Measurements from ENCODE around the gene C10orf90.

Gene C10orf90

DNA sequence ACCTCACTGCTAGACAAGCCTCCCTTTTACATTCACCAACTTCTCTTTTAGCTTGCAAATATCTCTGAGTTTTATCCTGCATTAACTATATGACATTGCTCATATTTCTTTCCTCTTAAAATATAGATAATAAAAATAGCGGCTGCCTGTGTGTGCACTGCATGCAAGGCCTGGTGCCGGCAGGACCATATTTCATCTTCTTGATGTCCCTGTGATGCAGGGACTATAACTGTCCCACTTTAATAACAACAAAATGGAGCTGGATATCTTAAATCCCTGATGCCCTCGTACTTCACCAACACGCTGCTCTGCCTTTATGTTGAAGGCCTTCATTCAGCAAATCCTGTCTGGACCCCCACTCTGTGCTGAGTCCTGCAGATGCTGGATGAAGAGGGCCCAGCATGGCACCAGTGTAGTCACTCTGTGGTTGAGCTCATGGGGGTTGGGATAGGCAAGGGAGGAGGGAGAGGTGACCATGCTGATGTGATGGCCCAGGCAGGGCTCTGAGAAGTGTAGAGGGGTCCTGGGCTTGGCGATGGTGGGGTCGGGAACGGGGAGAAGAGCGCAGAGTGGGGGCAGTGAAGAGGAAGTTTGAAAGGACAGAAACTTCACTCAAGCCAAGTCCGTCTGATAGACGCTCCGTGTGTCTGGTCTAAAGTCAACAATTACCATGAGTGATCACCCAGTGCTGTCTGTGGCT lies 40.4 kb downstream of the C10orf90 start:
- no peaks in the 10 kb centered on the region for H3K9me3 Mint-ChIP-seq
- H3K4me1 Mint-ChIP-seq = no peaks in the 10 kb centered on the region
- no peaks in the 10 kb centered on the region for H3K36me3 Mint-ChIP-seq
- no peak overlapping the region for H3K4me3 Mint-ChIP-seq
- CTCF ChIA-PET = no interaction called here
- DNase-seq = no peak
- H3K27ac Mint-ChIP-seq = no peak overlapping the region
- H3K27me3 Mint-ChIP-seq = no peaks in the 10 kb centered on the region

DNA sequence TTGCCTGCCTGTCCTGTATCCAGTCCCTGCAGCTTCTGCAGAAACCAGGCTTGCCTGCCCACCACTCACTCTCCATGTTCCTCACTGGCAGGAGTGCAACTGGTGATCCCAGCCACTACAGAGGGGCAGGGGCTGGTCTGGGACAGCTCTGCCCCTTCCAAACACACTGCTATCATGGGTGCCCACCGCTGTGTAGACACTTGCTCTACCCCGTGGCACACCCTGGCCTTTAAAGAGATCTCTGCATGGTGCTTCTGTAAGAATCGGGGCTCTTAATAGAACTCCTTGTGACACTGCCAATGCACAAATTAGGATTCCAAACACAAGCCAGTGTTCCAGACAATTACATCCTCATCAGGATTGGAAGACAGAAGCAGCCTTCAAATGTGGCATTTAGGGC lies 41.7 kb downstream of the C10orf90 start:
- H3K9me3 Mint-ChIP-seq = no peaks in the 10 kb centered on the region
- no peak overlapping the region for H3K4me3 Mint-ChIP-seq
- CTCF ChIA-PET = no interaction called here
- no peaks in the 10 kb centered on the region for H3K27me3 Mint-ChIP-seq
- DNase-seq = no peak
- H3K4me1 Mint-ChIP-seq = no peaks in the 10 kb centered on the region
- H3K36me3 Mint-ChIP-seq = no peaks in the 10 kb centered on the region
- H3K27ac Mint-ChIP-seq = no peak overlapping the region

DNA sequence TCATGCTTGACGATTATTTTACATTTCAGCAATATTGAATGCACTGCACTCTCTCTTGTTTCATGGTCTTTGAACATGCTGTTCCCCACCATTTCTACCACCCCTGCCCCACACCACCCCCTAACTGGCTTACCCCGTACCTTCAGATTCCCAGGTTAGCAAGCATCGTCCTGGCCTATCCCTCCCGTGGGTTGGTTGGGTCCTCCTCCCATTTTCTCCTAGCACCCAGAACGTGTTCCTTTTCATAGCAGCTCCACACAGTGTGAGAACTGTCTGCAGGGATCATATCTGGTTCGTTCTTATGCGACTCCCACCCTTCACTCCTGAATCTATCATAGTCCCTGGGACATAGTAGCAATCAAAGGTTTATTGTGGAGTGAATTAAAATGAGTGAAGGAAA lies 48.6 kb downstream of the C10orf90 start:
- no peaks in the 10 kb centered on the region for H3K4me1 Mint-ChIP-seq
- no peaks in the 10 kb centered on the region for H3K36me3 Mint-ChIP-seq
- no peak overlapping the region for H3K27ac Mint-ChIP-seq
- H3K9me3 Mint-ChIP-seq = peaks cover 2% of the 10 kb centered on the region
- no peaks in the 10 kb centered on the region for H3K27me3 Mint-ChIP-seq
- DNase-seq = no peak
- H3K4me3 Mint-ChIP-seq = no peak overlapping the region
- CTCF ChIA-PET = no interaction called here

DNA sequence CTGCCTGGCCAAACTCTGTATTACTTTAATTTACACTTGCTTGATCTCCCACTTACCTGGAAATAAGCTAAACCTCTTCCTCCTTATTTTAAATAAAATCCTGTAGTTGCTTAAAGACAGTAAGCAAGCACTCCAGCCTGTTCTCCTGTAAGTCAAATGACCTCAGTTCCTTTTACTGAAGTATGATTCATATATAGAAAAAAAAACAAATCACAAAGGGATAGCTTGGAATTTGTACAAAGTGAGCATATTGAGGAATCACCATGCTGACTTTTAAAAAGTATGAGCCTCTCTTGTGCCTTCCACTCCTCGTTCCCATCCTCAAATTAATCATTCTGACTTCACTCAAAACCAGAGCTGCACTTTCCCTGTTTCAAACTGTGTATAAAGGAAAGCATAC lies 52.0 kb downstream of the C10orf90 start:
- H3K4me1 Mint-ChIP-seq = no peaks in the 10 kb centered on the region
- H3K36me3 Mint-ChIP-seq = no peaks in the 10 kb centered on the region
- no peaks in the 10 kb centered on the region for H3K27me3 Mint-ChIP-seq
- H3K9me3 Mint-ChIP-seq = peaks cover 5% of the 10 kb centered on the region
- no peak overlapping the region for H3K4me3 Mint-ChIP-seq
- no peak overlapping the region for H3K27ac Mint-ChIP-seq
- no peak for DNase-seq
- CTCF ChIA-PET = no interaction called here

DNA sequence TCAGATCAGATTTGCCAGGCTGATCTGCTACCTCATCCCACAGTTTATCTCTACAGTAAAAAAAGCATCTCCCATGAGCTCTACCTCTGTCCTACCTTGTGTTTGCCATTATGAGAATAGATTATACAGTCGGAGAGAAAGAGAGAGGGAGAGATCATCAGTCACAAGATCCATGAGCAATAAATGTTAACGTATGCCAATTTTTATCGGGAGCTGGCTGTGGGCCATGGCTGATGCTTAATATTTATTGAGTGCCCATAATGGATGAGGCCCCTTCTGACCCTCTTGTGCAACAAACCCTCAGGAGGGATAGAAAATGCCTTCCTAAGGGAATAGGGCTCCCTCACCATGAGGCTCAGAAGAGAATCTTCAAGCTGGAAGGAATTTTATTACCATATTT lies 52.8 kb downstream of the C10orf90 start:
- Mint-ChIP-seq H3K27me3 (no peaks in the 10 kb centered on the region), H3K4me1 (no peaks in the 10 kb centered on the region), H3K27ac (no peak overlapping the region), H3K36me3 (no peaks in the 10 kb centered on the region), H3K4me3 (no peak overlapping the region), H3K9me3 (peaks cover 5% of the 10 kb centered on the region)
- no peak for DNase-seq
- CTCF ChIA-PET = no interaction called here

DNA sequence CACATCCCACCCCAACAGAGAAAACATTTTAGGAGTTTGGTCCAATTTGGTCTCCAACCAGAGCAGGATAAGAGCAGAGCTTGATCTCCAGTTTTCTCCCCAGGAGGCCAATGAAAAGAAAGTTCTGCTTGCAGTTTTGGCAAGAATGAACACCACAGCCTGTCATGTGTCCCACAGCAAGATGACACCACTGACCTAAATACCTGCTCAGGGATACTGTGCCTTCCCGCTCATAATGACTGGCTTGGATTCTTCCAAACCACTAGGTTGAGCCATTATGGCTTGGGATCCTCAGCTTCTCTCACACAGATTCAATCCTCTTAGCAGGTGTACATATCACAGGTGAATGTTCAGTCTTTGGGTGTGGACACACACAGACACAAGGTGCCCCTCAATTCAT lies 53.3 kb downstream of the C10orf90 start:
- CTCF ChIA-PET = no interaction called here
- Mint-ChIP-seq H3K4me3 (no peak overlapping the region), H3K9me3 (peaks cover 3% of the 10 kb centered on the region), H3K4me1 (no peaks in the 10 kb centered on the region), H3K27ac (no peak overlapping the region), H3K36me3 (no peaks in the 10 kb centered on the region), H3K27me3 (no peaks in the 10 kb centered on the region)
- DNase-seq = no peak

DNA sequence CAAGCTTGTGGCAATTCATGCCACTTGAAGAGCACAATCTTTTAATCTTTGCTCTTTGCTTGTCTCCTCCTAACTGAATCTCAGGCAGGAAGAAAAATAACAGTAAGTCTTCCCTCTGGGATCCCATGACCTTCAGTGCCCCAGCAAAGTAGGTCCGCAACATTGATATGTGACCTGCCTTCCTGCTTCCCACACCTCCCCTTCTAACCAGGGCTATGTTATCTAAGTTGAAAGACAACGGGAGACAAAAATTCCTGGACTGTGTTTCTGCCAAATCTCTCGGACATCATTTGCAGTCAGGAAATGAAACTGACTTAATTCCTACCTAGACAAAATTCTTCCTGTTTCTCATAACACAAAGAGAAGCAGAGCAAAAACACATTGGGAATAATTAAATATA lies 53.8 kb downstream of the C10orf90 start:
- no peaks in the 10 kb centered on the region for H3K4me1 Mint-ChIP-seq
- CTCF ChIA-PET = no interaction called here
- no peaks in the 10 kb centered on the region for H3K36me3 Mint-ChIP-seq
- no peak overlapping the region for H3K27ac Mint-ChIP-seq
- H3K27me3 Mint-ChIP-seq = no peaks in the 10 kb centered on the region
- H3K9me3 Mint-ChIP-seq = peaks cover 3% of the 10 kb centered on the region
- DNase-seq = no peak
- H3K4me3 Mint-ChIP-seq = no peak overlapping the region

DNA sequence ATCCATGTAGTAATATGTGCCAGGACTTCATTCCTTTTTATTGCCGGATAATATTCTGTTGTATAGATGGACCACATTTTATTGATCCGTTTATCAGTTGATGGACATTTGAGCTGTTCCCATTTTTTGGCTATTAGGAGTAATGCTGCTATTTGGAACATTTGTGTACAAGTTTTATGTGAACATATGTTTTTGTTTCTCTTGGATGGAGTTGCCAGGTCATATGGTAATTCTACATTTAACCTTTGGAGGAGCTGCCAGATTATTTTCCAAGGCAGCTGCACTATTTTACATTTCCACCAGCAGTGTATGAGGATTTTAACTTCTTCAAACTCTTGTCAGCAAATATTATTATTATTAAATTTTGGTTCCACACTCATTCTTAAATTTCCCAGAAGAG lies 59.2 kb downstream of the C10orf90 start:
- peaks cover 5% of the 10 kb centered on the region for H3K9me3 Mint-ChIP-seq
- CTCF ChIA-PET = no interaction called here

DNA sequence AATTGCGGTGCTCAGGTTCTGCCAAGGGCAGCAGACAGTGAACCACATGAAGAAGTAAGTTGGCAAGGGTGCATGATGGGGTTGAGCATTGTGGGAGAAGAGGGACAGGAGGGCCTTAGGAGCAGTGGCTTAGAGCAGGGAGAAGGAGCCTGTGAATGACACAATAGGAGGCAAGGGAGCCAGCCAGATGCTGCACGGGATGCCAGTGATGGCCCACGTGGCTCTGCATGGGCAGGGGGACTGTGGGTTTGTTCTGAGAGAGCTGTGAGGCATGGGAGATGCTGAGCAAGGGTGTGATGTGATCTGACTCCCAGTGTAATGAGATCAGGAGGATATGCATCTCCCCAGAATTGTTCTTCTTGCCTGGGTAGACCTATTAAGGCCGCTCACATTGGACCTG lies 60.9 kb downstream of the C10orf90 start:
- CTCF ChIA-PET = no interaction called here
- H3K27ac Mint-ChIP-seq = no peak overlapping the region
- H3K4me3 Mint-ChIP-seq = no peak overlapping the region
- H3K9me3 Mint-ChIP-seq = peaks cover 2% of the 10 kb centered on the region
- no peaks in the 10 kb centered on the region for H3K36me3 Mint-ChIP-seq
- no peaks in the 10 kb centered on the region for H3K4me1 Mint-ChIP-seq
- H3K27me3 Mint-ChIP-seq = no peaks in the 10 kb centered on the region
- DNase-seq = no peak

More for the DNA sequence above, 59.2 kb downstream of the C10orf90 start:
- H3K36me3 Mint-ChIP-seq = no peaks in the 10 kb centered on the region
- no peaks in the 10 kb centered on the region for H3K27me3 Mint-ChIP-seq
- H3K4me1 Mint-ChIP-seq = no peaks in the 10 kb centered on the region
- DNase-seq = no peak
- H3K4me3 Mint-ChIP-seq = no peak overlapping the region
- H3K27ac Mint-ChIP-seq = no peak overlapping the region

DNA sequence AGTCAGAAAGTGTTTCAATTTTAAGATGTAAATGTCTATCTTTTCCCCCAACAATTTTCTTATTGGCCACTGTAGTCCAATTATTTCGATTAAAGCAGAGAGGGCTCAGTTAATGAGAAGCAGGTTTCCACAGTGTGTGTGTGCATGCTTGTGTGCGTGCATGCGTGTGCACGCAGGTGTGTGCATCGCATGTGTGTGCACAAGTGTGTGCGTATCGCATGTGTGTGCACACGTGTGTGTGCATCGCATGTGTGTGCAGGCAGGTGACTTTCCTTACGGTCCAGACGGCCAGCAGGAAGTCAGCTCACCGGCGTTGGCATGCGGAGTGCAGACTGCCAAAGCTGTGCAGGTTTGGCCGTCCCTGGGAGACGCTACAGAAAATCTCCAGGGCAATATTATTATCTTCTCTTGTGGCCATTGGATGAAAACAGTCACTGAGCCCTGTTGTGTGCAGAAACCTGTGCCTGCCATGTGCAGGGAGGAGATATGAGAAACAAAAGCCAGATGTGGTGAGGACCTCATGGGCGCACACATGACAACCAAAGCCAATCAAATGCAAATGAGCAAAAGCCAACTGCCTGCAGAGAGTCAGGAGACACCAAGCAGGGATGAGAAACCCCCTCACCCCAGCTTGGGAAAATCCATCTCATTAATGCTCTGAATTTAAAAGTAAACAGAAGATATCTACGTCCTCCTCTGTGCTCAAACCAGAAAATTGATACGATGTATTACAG lies 70.4 kb downstream of the C10orf90 start:
- no peaks in the 10 kb centered on the region for H3K4me1 Mint-ChIP-seq
- no peak overlapping the region for H3K4me3 Mint-ChIP-seq
- H3K9me3 Mint-ChIP-seq = peaks cover 2% of the 10 kb centered on the region
- no peaks in the 10 kb centered on the region for H3K36me3 Mint-ChIP-seq
- H3K27me3 Mint-ChIP-seq = no peaks in the 10 kb centered on the region
- CTCF ChIA-PET = no interaction called here
- no peak overlapping the region for H3K27ac Mint-ChIP-seq
- no peak for DNase-seq

DNA sequence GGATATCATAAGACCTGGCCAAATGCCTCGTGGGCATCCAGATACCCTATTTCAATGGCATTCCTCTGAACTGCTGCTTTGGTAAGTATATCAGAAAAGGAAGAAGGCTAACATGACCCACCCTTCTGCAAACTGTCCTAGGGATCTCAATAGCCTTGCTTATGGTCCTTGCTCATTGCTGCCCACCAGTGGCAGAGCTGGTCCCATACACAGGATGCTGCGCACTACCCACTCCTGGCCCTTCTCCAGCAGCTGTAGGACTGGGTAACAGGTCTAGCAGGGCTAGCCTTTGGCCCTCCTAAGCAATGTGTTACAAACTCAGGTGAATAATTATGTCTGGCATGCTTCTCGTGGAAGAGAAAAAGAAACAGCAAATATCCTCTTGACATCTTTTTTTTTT lies 72.5 kb downstream of the C10orf90 start:
- CTCF ChIA-PET = interaction anchor here (0.8 kb wide), 1 partner anchor 33 kb away, joined by 3 read pairs; no protein-coding TSS in a partner anchor
- Mint-ChIP-seq H3K4me3 (no peak overlapping the region), H3K9me3 (peaks cover 2% of the 10 kb centered on the region), H3K36me3 (no peaks in the 10 kb centered on the region), H3K27ac (no peak overlapping the region), H3K27me3 (no peaks in the 10 kb centered on the region), H3K4me1 (no peaks in the 10 kb centered on the region)
- DNase-seq = no peak

DNA sequence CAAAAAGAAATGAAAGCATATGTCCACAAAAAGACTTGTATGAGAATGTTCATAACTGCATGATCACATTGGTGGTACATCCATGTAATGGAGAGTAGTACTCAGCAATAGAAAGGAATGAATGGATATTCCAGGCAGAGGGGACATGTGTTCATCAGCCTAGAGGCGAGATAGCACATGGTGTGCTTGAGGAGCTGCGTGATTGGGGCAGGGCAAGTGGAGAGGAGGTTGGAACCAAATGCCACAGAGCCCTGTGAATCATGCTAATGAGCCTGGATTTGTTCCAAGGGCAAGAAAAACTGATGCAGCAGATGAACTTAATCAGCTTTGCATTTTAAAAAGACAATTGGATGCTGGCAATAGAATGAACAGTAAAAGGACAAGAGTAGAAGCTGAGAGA lies 73.3 kb downstream of the C10orf90 start:
- peaks cover 2% of the 10 kb centered on the region for H3K9me3 Mint-ChIP-seq
- no peak overlapping the region for H3K27ac Mint-ChIP-seq
- CTCF ChIA-PET = interaction anchor here (0.8 kb wide), 1 partner anchor 32 kb away, joined by 3 read pairs; no protein-coding TSS in a partner anchor
- H3K4me1 Mint-ChIP-seq = no peaks in the 10 kb centered on the region
- no peak overlapping the region for H3K4me3 Mint-ChIP-seq
- H3K27me3 Mint-ChIP-seq = no peaks in the 10 kb centered on the region
- no peaks in the 10 kb centered on the region for H3K36me3 Mint-ChIP-seq
- no peak for DNase-seq

DNA sequence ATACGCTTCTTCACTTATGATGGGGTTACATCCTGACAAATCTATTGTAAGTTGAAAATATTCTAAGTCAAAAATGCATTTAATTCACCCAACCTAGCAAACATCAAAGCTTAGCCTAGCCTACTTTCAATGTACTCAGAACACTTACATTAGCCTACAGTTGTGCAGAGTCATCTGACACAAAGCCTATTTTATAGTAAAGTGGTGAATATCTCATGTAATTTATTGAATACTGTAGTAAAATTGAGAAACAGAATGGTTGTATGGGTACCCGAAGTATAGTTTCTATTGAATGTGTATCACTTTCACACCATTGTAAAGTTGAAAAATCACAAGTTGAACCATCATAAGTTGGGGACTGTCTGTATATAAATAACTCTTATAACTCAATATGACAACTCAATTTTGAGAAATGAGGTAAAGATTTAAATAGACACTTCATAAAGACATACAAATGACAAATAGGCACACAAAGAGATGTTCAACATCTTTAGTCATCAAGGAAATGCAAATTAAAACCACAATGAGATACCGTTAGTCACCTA lies 73.9 kb downstream of the C10orf90 start:
- CTCF ChIA-PET = no interaction called here

DNA sequence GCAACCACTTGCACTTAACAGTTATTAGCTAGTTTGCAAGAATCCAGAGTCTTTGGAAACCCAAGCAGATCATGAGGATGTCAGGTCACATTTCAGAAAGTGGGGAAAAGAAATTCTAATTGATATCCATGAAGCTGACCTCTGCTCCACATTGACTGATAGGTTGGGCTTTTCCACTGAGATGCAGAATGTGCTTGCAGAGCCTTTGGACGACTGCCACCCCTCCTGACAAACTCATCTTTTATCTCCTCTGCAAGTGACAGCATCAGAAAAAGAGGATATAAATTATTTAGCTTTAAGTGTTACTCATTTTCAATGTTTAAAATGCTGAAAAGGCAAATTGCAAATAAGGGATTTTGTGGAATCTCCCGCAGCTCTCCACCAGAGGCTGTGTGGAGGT lies 75.3 kb downstream of the C10orf90 start:
- H3K9me3 Mint-ChIP-seq = peaks cover 2% of the 10 kb centered on the region
- no peak for DNase-seq
- no peak overlapping the region for H3K27ac Mint-ChIP-seq
- H3K27me3 Mint-ChIP-seq = no peaks in the 10 kb centered on the region
- CTCF ChIA-PET = no interaction called here
- no peaks in the 10 kb centered on the region for H3K36me3 Mint-ChIP-seq
- no peak overlapping the region for H3K4me3 Mint-ChIP-seq
- H3K4me1 Mint-ChIP-seq = no peaks in the 10 kb centered on the region

More for the DNA sequence above, 73.9 kb downstream of the C10orf90 start:
- no peak overlapping the region for H3K4me3 Mint-ChIP-seq
- no peaks in the 10 kb centered on the region for H3K27me3 Mint-ChIP-seq
- peaks cover 2% of the 10 kb centered on the region for H3K9me3 Mint-ChIP-seq
- no peak overlapping the region for H3K27ac Mint-ChIP-seq
- no peaks in the 10 kb centered on the region for H3K4me1 Mint-ChIP-seq
- no peaks in the 10 kb centered on the region for H3K36me3 Mint-ChIP-seq
- DNase-seq = no peak

All from activated naive CD4-positive, alpha-beta T cell treated with anti-CD3 and anti-CD28 coated beads, Interleukin-2, amount 10 ng/mL, durations not matched to agents 7 days and 5 days (primary cell).